Osteoblast (primary cell): Measurements from ENCODE around the gene CTNND2. TPM values are rescaled to one million over a fixed set of nuclear protein-coding genes. Genes with fewer than 3 reads are reported as not detected.

Experiments used
- DNase-seq: peaks from one replicate; pipeline ENCODE4 v3.0.0; 2011; ENCODE audit warnings: low spot score, mixed read lengths; ENCODE audit not compliant: insufficient read length; ENCODE audit errors: missing footprints
- H2AFZ ChIP-seq: 2 replicates; pipeline ENCODE4 v1.6.0; 2011; ENCODE audit warnings: mild to moderate bottlenecking, low read length
- H3K27ac ChIP-seq: 2 replicates; pipeline ENCODE4 v1.5.1; 2011; ENCODE audit warnings: mild to moderate bottlenecking, low read depth, low read length, moderate library complexity
- H3K27me3 ChIP-seq: 2 replicates; pipeline ENCODE4 v1.6.0; 2012; ENCODE audit warnings: mild to moderate bottlenecking, control low read depth, inconsistent platforms, low read length, moderate library complexity; ENCODE audit not compliant: insufficient read depth
- H3K36me3 ChIP-seq: 2 replicates; pipeline ENCODE4 v1.5.1; 2011; ENCODE audit warnings: mild to moderate bottlenecking, low read length, control low read depth, moderate library complexity; ENCODE audit not compliant: insufficient read depth
- H3K4me1 ChIP-seq: 2 replicates; pipeline ENCODE4 v1.5.1; 2011; ENCODE audit warnings: mild to moderate bottlenecking, low read length, control low read depth, moderate library complexity; ENCODE audit not compliant: insufficient read depth
- H3K4me2 ChIP-seq: 2 replicates; pipeline ENCODE4 v1.6.0; 2011; ENCODE audit warnings: mild to moderate bottlenecking, low read length; ENCODE audit not compliant: insufficient read depth
- H3K4me3 ChIP-seq: fragments of 200-600 bp; sonication (generic); 3 replicates; pipeline ENCODE4 v1.5.1; 2012; ENCODE audit warnings: mild to moderate bottlenecking, low read length, inconsistent platforms; ENCODE audit not compliant: insufficient read depth
- H3K79me2 ChIP-seq: 2 replicates; pipeline ENCODE4 v1.6.0; 2012; ENCODE audit warnings: mild to moderate bottlenecking, low read length, control low read depth, inconsistent platforms; ENCODE audit not compliant: insufficient read depth
- H3K9me3 ChIP-seq: 2 replicates; pipeline ENCODE4 v1.5.1; 2011; ENCODE audit warnings: low read depth, low read length, control low read depth
- H4K20me1 ChIP-seq: 2 replicates; pipeline ENCODE4 v1.6.0; 2012; ENCODE audit warnings: mild to moderate bottlenecking, low read length, control low read depth; ENCODE audit not compliant: insufficient read depth
- CTCF ChIP-seq: IDR thresholded peaks from 2 replicates; pipeline ENCODE4 v1.5.1; 2011; ENCODE audit warnings: mild to moderate bottlenecking, low read depth, low read length, moderate library complexity; ENCODE audit errors: extremely low read depth
- total RNA-seq: library from RNA; depleted of rRNA; stranded (reverse); fragments of >200 nt; gene quantifications from 2 replicates; pipeline ENCODE4 v1.2.3, GENCODE V29; 2012

Gene CTNND2
- total RNA-seq, 1 donor, result not detected

GRCh38 chr5:11334404-11334803 lies 569.8 kb downstream of the CTNND2 start:
- Histone ChIP-seq H2AFZ (no peak overlapping the region), H3K27ac (no peak overlapping the region), H3K4me3 (no peak overlapping the region), H3K79me2 (no peaks in the 10 kb centered on the region), H3K4me2 (no peak overlapping the region), H3K9me3 (no peaks in the 10 kb centered on the region), H4K20me1 (no peaks in the 10 kb centered on the region), H3K36me3 (no peaks in the 10 kb centered on the region), H3K4me1 (no peaks in the 10 kb centered on the region), H3K27me3 (no peaks in the 10 kb centered on the region)
- DNase-seq, result no peak
- TF ChIP-seq CTCF, result no peak

- no peak for DNase-seq
- H3K27me3 ChIP-seq, result no peaks in the 10 kb centered on the region
- H4K20me1 ChIP-seq, result no peaks in the 10 kb centered on the region
- no peaks in the 10 kb centered on the region for H3K4me1 ChIP-seq
- no peaks in the 10 kb centered on the region for H3K9me3 ChIP-seq
- no peaks in the 10 kb centered on the region for H3K36me3 ChIP-seq
- no peaks in the 10 kb centered on the region for H3K79me2 ChIP-seq
- H3K4me2 ChIP-seq, result no peak overlapping the region
- no peak overlapping the region for H2AFZ ChIP-seq
- H3K27ac ChIP-seq, result no peak overlapping the region
- TF ChIP-seq CTCF, result no peak
- H3K4me3 ChIP-seq, result no peak overlapping the region
Measured at GRCh38 chr5:11329679-11330078, 574.6 kb downstream of the CTNND2 start.

- Histone ChIP-seq H3K36me3 (no peaks in the 10 kb centered on the region), H3K27ac (no peak overlapping the region), H4K20me1 (no peaks in the 10 kb centered on the region), H3K4me2 (no peak overlapping the region), H3K4me3 (no peak overlapping the region), H3K27me3 (no peaks in the 10 kb centered on the region), H3K79me2 (no peaks in the 10 kb centered on the region), H2AFZ (no peak overlapping the region), H3K9me3 (peaks cover 2% of the 10 kb centered on the region), H3K4me1 (no peaks in the 10 kb centered on the region)
- DNase-seq, result no peak
- no peak for TF ChIP-seq CTCF
Measured at GRCh38 chr5:11324521-11325289, 579.5 kb downstream of the CTNND2 start.

GRCh38 chr5:11323761-11324160 lies 580.5 kb downstream of the CTNND2 start:
- Histone ChIP-seq H3K79me2 (no peaks in the 10 kb centered on the region), H3K4me3 (no peak overlapping the region), H3K4me1 (no peaks in the 10 kb centered on the region), H4K20me1 (no peaks in the 10 kb centered on the region), H3K27me3 (no peaks in the 10 kb centered on the region), H3K9me3 (peaks cover 2% of the 10 kb centered on the region), H3K36me3 (no peaks in the 10 kb centered on the region), H3K4me2 (no peak overlapping the region), H2AFZ (no peak overlapping the region), H3K27ac (no peak overlapping the region)
- TF ChIP-seq CTCF, result no peak
- DNase-seq, result no peak
